ENCODE measurements around the gene FNIP2.
A peak's percentile ranks its signal among the peaks of the same experiment; 100 is the strongest.

- TF ChIP-seq HDGF (IDR thresholded peaks at IDR 0.05; ENCODE audit: borderline replicate concordance) (no peak), FOXM1 (IDR thresholded peaks at IDR 0.05; ENCODE audit: borderline replicate concordance) (no peak), BHLHE40 (IDR thresholded peaks at IDR 0.05; ENCODE audit: borderline replicate concordance) (no peak), TARDBP (IDR thresholded peaks at IDR 0.05) (no peak), FOXK2 (IDR thresholded peaks at IDR 0.05) (no peak), SP1 (IDR thresholded peaks at IDR 0.05) (no peak), ARNT (IDR thresholded peaks at IDR 0.05) (peak; percentile 21; the same call in 1 of the 2 replicates), ELF4 (IDR thresholded peaks at IDR 0.05) (no peak), L3MBTL2 (conservative IDR thresholded peaks at IDR 0.05) (no peak), NFRKB (IDR thresholded peaks at IDR 0.05) (no peak), CTBP1 (IDR thresholded peaks at IDR 0.05; ENCODE audit: borderline replicate concordance) (peak; percentile 90), PKNOX1 (IDR thresholded peaks at IDR 0.05) (peak; percentile 61), SUZ12 (IDR thresholded peaks at IDR 0.05) (no peak)
Measured at GRCh38 chr4:158809611-158810486, 41.0 kb downstream of the FNIP2 start.

Measured in HEK293T (cell line).